Myocyte (in vitro differentiated cells): ENCODE measurements around the gene ABLIM3. TPM values are rescaled to one million over a fixed set of nuclear protein-coding genes. Genes with fewer than 3 reads are reported as not detected.

Source experiments
- DNase-seq: peaks from one replicate; pipeline ENCODE4 v3.0.0-alpha.2; 2012; ENCODE audit warnings: low read depth
- polyA plus RNA-seq: library from polyadenylated mRNA; unstranded; fragments of >200 nt; gene quantifications from one replicate; pipeline ENCODE4 v1.2.1, GENCODE V29; 2012; ENCODE audit warnings: missing spikeins
- total RNA-seq: library from RNA; depleted of rRNA; stranded (reverse); fragments of >200 nt; gene quantifications from 2 replicates; pipeline ENCODE4 v1.2.3, GENCODE V29; 2014

Gene ABLIM3
- 126 and 220 TPM in 2 replicates for total RNA-seq
- 131 TPM for polyA plus RNA-seq

- DNase-seq, result peak; percentile 82
These were observed at the start of gene ABLIM3 for GRCh38 chr5:149141224-149141956. ABLIM3 (plus strand) TSS chr5:149141493; CDS start chr5:149142096, 603 bp downstream.

- no peak for DNase-seq
These were observed 47.7 kb upstream of the ABLIM3 start for GRCh38 chr5:149093625-149094024.

GRCh38 chr5:149094996-149095395, 46.3 kb upstream of the ABLIM3 start:
- DNase-seq, result no peak

- DNase-seq, result no peak
These were observed 41.4 kb upstream of the ABLIM3 start for GRCh38 chr5:149099920-149100319.

GRCh38 chr5:149100331-149100730, 41.0 kb upstream of the ABLIM3 start:
- no peak for DNase-seq

- no peak for DNase-seq
These were observed 32.5 kb upstream of the ABLIM3 start for GRCh38 chr5:149108651-149109280.

GRCh38 chr5:149110406-149110805, 30.9 kb upstream of the ABLIM3 start:
- no peak for DNase-seq

- no peak for DNase-seq
These were observed 27.6 kb upstream of the ABLIM3 start for GRCh38 chr5:149113669-149114068.

GRCh38 chr5:149114403-149115312, 26.6 kb upstream of the ABLIM3 start:
- peak; percentile 86 for DNase-seq

- peak; percentile 35 for DNase-seq
These were observed 23.3 kb upstream of the ABLIM3 start for GRCh38 chr5:149117970-149118369.

- no peak for DNase-seq
These were observed 22.8 kb upstream of the ABLIM3 start for GRCh38 chr5:149118463-149118862.

- no peak for DNase-seq
These were observed 20.1 kb upstream of the ABLIM3 start for GRCh38 chr5:149121145-149121544.

GRCh38 chr5:149123211-149123610, 18.1 kb upstream of the ABLIM3 start:
- DNase-seq, result no peak

- no peak for DNase-seq
These were observed 15.9 kb upstream of the ABLIM3 start for GRCh38 chr5:149125386-149125891.

GRCh38 chr5:149126906-149127305, 14.4 kb upstream of the ABLIM3 start:
- DNase-seq, result no peak

- no peak for DNase-seq
These were observed 13.8 kb upstream of the ABLIM3 start for GRCh38 chr5:149127394-149127955.

- peak; percentile 55 for DNase-seq
These were observed 13.0 kb upstream of the ABLIM3 start for GRCh38 chr5:149128023-149128875.

- DNase-seq, result no peak
These were observed 12.1 kb upstream of the ABLIM3 start for GRCh38 chr5:149129181-149129580.

GRCh38 chr5:149130121-149130914, 11.0 kb upstream of the ABLIM3 start:
- DNase-seq, result peak; percentile 37
